Activated T-cell treated with anti-CD3 and anti-CD28 coated beads, Interleukin-2, amount 50 U/mL, for 4 hours (primary cell): ENCODE data around the gene MPIG6B. TPM values are rescaled to one million over a fixed set of nuclear protein-coding genes. Genes with fewer than 3 reads are reported as not detected.
A peak's percentile ranks its signal among the peaks of the same experiment; 100 is the strongest.

Source experiments
- ATAC-seq, 2 donors: fragments of 200-7000 bp; cut with Tn5 transposase; one replicate each; pipeline ENCODE4 v1.10.0; 2021
- DNase-seq: peaks from one replicate; pipeline ENCODE4 v3.0.0-alpha.2; 2020
- H3K27me3 Mint-ChIP-seq: one replicate; pipeline ENCODE4 v1.8.0; 2021; ENCODE audit warnings: low read depth, mixed read lengths
- H3K36me3 Mint-ChIP-seq: one replicate; pipeline ENCODE4 v1.8.0; 2022; ENCODE audit warnings: mixed read lengths; ENCODE audit not compliant: insufficient read depth
- H3K4me1 Mint-ChIP-seq: one replicate; pipeline ENCODE4 v1.8.0; 2021; ENCODE audit warnings: low read depth, mixed read lengths
- H3K4me3 Mint-ChIP-seq: one replicate; pipeline ENCODE4 v1.8.0; 2021; ENCODE audit warnings: mild to moderate bottlenecking, moderate library complexity, mixed read lengths
- H3K9me3 Mint-ChIP-seq: one replicate; pipeline ENCODE4 v1.8.0; 2021; ENCODE audit warnings: mixed read lengths
- total RNA-seq, 3 donors: library from RNA; stranded (reverse); gene quantifications; one replicate each; pipeline ENCODE4 v1.2.1, GENCODE V29; 2021

MPIG6B gene
- total RNA-seq, 3 donors from 2014 or later: 0.33 to 0.55 TPM; not detected in 1

GRCh38 chr6:31752739-31753319, 29.7 kb downstream of the MPIG6B start:
- DNase-seq (no peak), ATAC-seq (no peak)
- no peaks in the 10 kb centered on the region for H3K27me3 Mint-ChIP-seq
- H3K36me3 Mint-ChIP-seq: peaks cover 4% of the 10 kb centered on the region
- no peak overlapping the region for H3K4me3 Mint-ChIP-seq
- H3K4me1 Mint-ChIP-seq: no peaks in the 10 kb centered on the region
- no peaks in the 10 kb centered on the region for H3K9me3 Mint-ChIP-seq

- Mint-ChIP-seq H3K27me3 (no peaks in the 10 kb centered on the region), H3K4me3 (no peak overlapping the region), H3K4me1 (no peaks in the 10 kb centered on the region), H3K9me3 (no peaks in the 10 kb centered on the region), H3K36me3 (peaks cover 18% of the 10 kb centered on the region)
- DNase-seq (no peak), ATAC-seq (no peak)
Measured at GRCh38 chr6:31758281-31758680, 35.1 kb downstream of the MPIG6B start.

GRCh38 chr6:31760790-31761189, 37.6 kb downstream of the MPIG6B start:
- Mint-ChIP-seq H3K27me3 (no peaks in the 10 kb centered on the region), H3K4me3 (no peak overlapping the region), H3K4me1 (peaks cover 2% of the 10 kb centered on the region), H3K36me3 (peaks cover 22% of the 10 kb centered on the region), H3K9me3 (no peaks in the 10 kb centered on the region)
- no peak for ATAC-seq
- no peak for DNase-seq

- no peak for ATAC-seq
- no peaks in the 10 kb centered on the region for H3K27me3 Mint-ChIP-seq
Measured at GRCh38 chr6:31761343-31761742, 38.2 kb downstream of the MPIG6B start.

GRCh38 chr6:31762356-31762755, 39.2 kb downstream of the MPIG6B start, which contains the start of gene SAPCD1:
TSS of gene SAPCD1 (plus strand) at chr6:31762656. CDS start at chr6:31763055, 399 bp downstream.
- Mint-ChIP-seq H3K9me3 (no peaks in the 10 kb centered on the region), H3K4me1 (peaks cover 2% of the 10 kb centered on the region), H3K36me3 (peaks cover 22% of the 10 kb centered on the region), H3K27me3 (no peaks in the 10 kb centered on the region), H3K4me3 (no peak within 1 kb of the TSS)
- DNase-seq (no peak), ATAC-seq (no peak)

More at GRCh38 chr6:31761343-31761742, 38.2 kb downstream of the MPIG6B start:
- Mint-ChIP-seq H3K36me3 (peaks cover 22% of the 10 kb centered on the region), H3K4me3 (no peak overlapping the region), H3K9me3 (no peaks in the 10 kb centered on the region), H3K4me1 (peaks cover 2% of the 10 kb centered on the region)
- no peak for DNase-seq

- Mint-ChIP-seq H3K9me3 (no peaks in the 10 kb centered on the region), H3K27me3 (no peaks in the 10 kb centered on the region), H3K4me3 (no peak overlapping the region), H3K36me3 (peaks cover 22% of the 10 kb centered on the region), H3K4me1 (peaks cover 2% of the 10 kb centered on the region)
- ATAC-seq (no peak), DNase-seq (no peak)
Measured at GRCh38 chr6:31762878-31763618, 39.9 kb downstream of the MPIG6B start.

- ATAC-seq (no peak), DNase-seq (no peak)
- H3K4me3 Mint-ChIP-seq: no peak overlapping the region
- peaks cover 2% of the 10 kb centered on the region for H3K4me1 Mint-ChIP-seq
- H3K36me3 Mint-ChIP-seq: peaks cover 22% of the 10 kb centered on the region
- no peaks in the 10 kb centered on the region for H3K27me3 Mint-ChIP-seq
- no peaks in the 10 kb centered on the region for H3K9me3 Mint-ChIP-seq
Measured at GRCh38 chr6:31763619-31763940, 40.4 kb downstream of the MPIG6B start.

GRCh38 chr6:31764198-31764597, 41.0 kb downstream of the MPIG6B start:
- Mint-ChIP-seq H3K36me3 (peaks cover 20% of the 10 kb centered on the region), H3K27me3 (no peaks in the 10 kb centered on the region), H3K9me3 (no peaks in the 10 kb centered on the region), H3K4me3 (no peak overlapping the region), H3K4me1 (peaks cover 2% of the 10 kb centered on the region)
- ATAC-seq (no peak), DNase-seq (no peak)

- Mint-ChIP-seq H3K9me3 (no peaks in the 10 kb centered on the region), H3K36me3 (peaks cover 15% of the 10 kb centered on the region), H3K27me3 (no peaks in the 10 kb centered on the region), H3K4me3 (no peak overlapping the region), H3K4me1 (peaks cover 9% of the 10 kb centered on the region)
- DNase-seq: no peak
- no peak for ATAC-seq
Measured at GRCh38 chr6:31765559-31765909, 42.4 kb downstream of the MPIG6B start.

- Mint-ChIP-seq H3K9me3 (no peaks in the 10 kb centered on the region), H3K4me3 (no peak overlapping the region), H3K4me1 (peaks cover 12% of the 10 kb centered on the region), H3K27me3 (no peaks in the 10 kb centered on the region), H3K36me3 (peaks cover 13% of the 10 kb centered on the region)
- DNase-seq (no peak), ATAC-seq (no peak)
Measured at GRCh38 chr6:31765910-31766794, 43.0 kb downstream of the MPIG6B start.

- no peaks in the 10 kb centered on the region for H3K27me3 Mint-ChIP-seq
- peaks cover 8% of the 10 kb centered on the region for H3K36me3 Mint-ChIP-seq
- DNase-seq (no peak), ATAC-seq (no peak)
- H3K4me1 Mint-ChIP-seq: peaks cover 17% of the 10 kb centered on the region
- no peak overlapping the region for H3K4me3 Mint-ChIP-seq
- H3K9me3 Mint-ChIP-seq: no peaks in the 10 kb centered on the region
Measured at GRCh38 chr6:31767096-31767645, 44.0 kb downstream of the MPIG6B start.

GRCh38 chr6:31768363-31769257, 45.4 kb downstream of the MPIG6B start:
- H3K9me3 Mint-ChIP-seq: no peaks in the 10 kb centered on the region
- H3K4me1 Mint-ChIP-seq: peaks cover 23% of the 10 kb centered on the region
- no peak for DNase-seq
- H3K4me3 Mint-ChIP-seq: no peak overlapping the region
- no peak for ATAC-seq
- H3K27me3 Mint-ChIP-seq: no peaks in the 10 kb centered on the region
- H3K36me3 Mint-ChIP-seq: peaks cover 1% of the 10 kb centered on the region

GRCh38 chr6:31769684-31770371, 46.7 kb downstream of the MPIG6B start:
- DNase-seq (peak; percentile 77), ATAC-seq (peak; percentile 78 to 81)
- Mint-ChIP-seq H3K9me3 (no peaks in the 10 kb centered on the region), H3K27me3 (no peaks in the 10 kb centered on the region), H3K36me3 (no peaks in the 10 kb centered on the region), H3K4me1 (peaks cover 22% of the 10 kb centered on the region), H3K4me3 (no peak overlapping the region)
